Measurements from ENCODE around the gene NTSR1. TPM values are rescaled to one million over a fixed set of nuclear protein-coding genes. Genes with fewer than 3 reads are reported as not detected.

The NTSR1 gene
- polyA plus RNA-seq, 4 donors, result 0.99 to 1.6 (median 1.5) TPM

DNA sequence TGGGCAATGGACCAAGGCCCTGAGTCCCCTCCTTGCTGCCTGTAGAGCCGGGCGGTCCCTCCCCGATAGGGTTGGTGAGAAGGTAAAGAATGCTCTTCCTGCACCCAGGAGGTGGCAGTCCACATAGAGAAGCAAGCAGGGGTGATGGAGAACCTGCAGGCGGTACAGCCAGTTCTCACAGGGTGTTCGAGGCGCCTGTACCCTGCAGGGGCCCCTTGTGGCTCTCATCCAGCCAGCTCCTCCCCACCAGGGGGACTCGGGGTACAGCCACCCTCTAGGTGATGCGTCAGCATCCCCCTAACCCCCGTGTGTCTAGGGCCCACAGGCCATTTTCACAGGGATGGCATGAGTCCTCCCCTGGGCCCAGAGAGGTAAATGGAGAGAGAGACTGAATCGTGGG is 103.1 kb downstream of the NTSR1 start:
- DNase-seq (ENCODE audit: low read depth in 4 of 4, low spot score in 2 of 4), result no peak

Other genes starting within 250 kb of the NTSR1 start
- gene GATA5, start 232.8 kb upstream of the NTSR1 start, polyA plus RNA-seq (ENCODE audit: insufficient read length in 4 of 4), result 10 to 100 TPM in 1 of 4 donors, 1 to 10 TPM in 3; 6.3 to 11.1 (median 8.3) TPM
- 1 to 10 TPM; 1.8 to 9.1 (median 3.4) TPM for gene SLCO4A1, start 66.3 kb upstream of the NTSR1 start, polyA plus RNA-seq (ENCODE audit: insufficient read length in 4 of 4)
- 10 to 100 TPM; 14.9 to 18.8 (median 16.6) TPM for gene MRGBP, start 87.6 kb downstream of the NTSR1 start, polyA plus RNA-seq (ENCODE audit: insufficient read length in 4 of 4)
- gene OGFR, start 96.0 kb downstream of the NTSR1 start, polyA plus RNA-seq (ENCODE audit: insufficient read length in 4 of 4), result 10 to 100 TPM; 26.5 to 36.5 (median 34.6) TPM
- 10 to 100 TPM; 19.3 to 29.5 (median 24.9) TPM for gene COL9A3, start 108.2 kb downstream of the NTSR1 start, polyA plus RNA-seq (ENCODE audit: insufficient read length in 4 of 4)
- gene TCFL5, start 153.0 kb downstream of the NTSR1 start, polyA plus RNA-seq (ENCODE audit: insufficient read length in 4 of 4), result 10 to 100 TPM; 10.9 to 14.5 (median 12.7) TPM
- 10 to 100 TPM; 52.4 to 65.6 (median 62.2) TPM for gene DIDO1, start 217.7 kb downstream of the NTSR1 start, polyA plus RNA-seq (ENCODE audit: insufficient read length in 4 of 4)
- 10 to 100 TPM; 50.4 to 56.6 (median 53.1) TPM for gene GID8, start 229.3 kb downstream of the NTSR1 start, polyA plus RNA-seq (ENCODE audit: insufficient read length in 4 of 4)
- 1 to 10 TPM; 1.4 to 2.7 (median 1.9) TPM for gene SLC17A9, start 243.9 kb downstream of the NTSR1 start, polyA plus RNA-seq (ENCODE audit: insufficient read length in 4 of 4)

Measured in left renal cortex interstitium (tissue), 4 donors.